K562 (cell line): ENCODE results near the gene ELOVL1. TPM values are rescaled to one million over a fixed set of nuclear protein-coding genes. Genes with fewer than 3 reads are reported as not detected.

Experiments used
- ATF3 ChIP-seq, 2 experiments: fragments of 450-650 bp in 1 of 2; sonication (generic) in 1 of 2; formaldehyde crosslinking in 1 of 2; IDR thresholded peaks in 1 of 2; conservative IDR thresholded peaks in 1 of 2; 2 replicates each; pipeline versions ENCODE4 v1.6.1 to v1.8.1; 2016 to 2023; ENCODE audit warnings: mild to moderate bottlenecking in 2 of 2, moderate library complexity in 2 of 2, inconsistent platforms in 1 of 2, missing genetic modification reagents in 1 of 2
- CXXC5 ChIP-seq: fragments of 250-450 bp; sonication (Bioruptor Pico); IDR thresholded peaks from 2 replicates; pipeline ENCODE4 v1.8.0; 2022; ENCODE audit warnings: inconsistent platforms, mild to moderate bottlenecking, moderate library complexity
- ELK1 ChIP-seq: sonication (generic); formaldehyde crosslinking; IDR thresholded peaks from 2 replicates; pipeline ENCODE4 v1.8.1; 2022; ENCODE audit warnings: missing genetic modification reagents
- IRF2 ChIP-seq: sonication (generic); formaldehyde crosslinking; IDR thresholded peaks from 2 replicates; pipeline ENCODE4 v1.8.1; 2022; ENCODE audit warnings: mild to moderate bottlenecking, missing genetic modification reagents
- LEF1 ChIP-seq: fragments of 450-650 bp; IDR thresholded peaks from 2 replicates; pipeline ENCODE4 v1.6.1; 2016; ENCODE audit warnings: mild to moderate bottlenecking
- MAX ChIP-seq: sonication (generic); formaldehyde crosslinking; IDR thresholded peaks from 2 replicates; pipeline ENCODE4 v1.9.0; 2022; ENCODE audit warnings: mild to moderate bottlenecking, missing genetic modification reagents
- PRPF4 ChIP-seq: fragments of 200-400 bp; formaldehyde crosslinking; IDR thresholded peaks from one replicate; pipeline ENCODE4 v1.6.1; 2017; ENCODE audit warnings: low read length, low read depth, mild to moderate bottlenecking; ENCODE audit not compliant: insufficient read depth, poor library complexity, severe bottlenecking
- RERE ChIP-seq: sonication (generic); formaldehyde crosslinking; IDR thresholded peaks from 2 replicates; pipeline ENCODE4 v1.8.0; 2023; ENCODE audit warnings: missing genetic modification reagents, mild to moderate bottlenecking, borderline replicate concordance
- SREBF2 ChIP-seq: sonication (generic); formaldehyde crosslinking; IDR thresholded peaks from 2 replicates; pipeline ENCODE4 v1.4.0; 2020; ENCODE audit warnings: mild to moderate bottlenecking, missing genetic modification reagents
- TAF9B ChIP-seq: fragments of 450-650 bp; IDR thresholded peaks from 2 replicates; pipeline ENCODE4 v1.6.1; 2018; ENCODE audit warnings: mild to moderate bottlenecking; ENCODE audit not compliant: partially characterized antibody
- WHSC1 ChIP-seq: IDR thresholded peaks from one replicate; pipeline ENCODE4 v1.6.1; 2012; ENCODE audit warnings: low read length, control low read depth, inconsistent platforms
- ZBTB9 ChIP-seq: fragments of 450-650 bp; formaldehyde crosslinking; IDR thresholded peaks from 2 replicates; pipeline ENCODE4 v1.4.0; 2020; ENCODE audit warnings: mild to moderate bottlenecking, moderate library complexity
- ZFP30 ChIP-seq: fragments of 250-450 bp; sonication (Bioruptor Pico); IDR thresholded peaks from 2 replicates; pipeline ENCODE4 v1.8.0; 2022; ENCODE audit warnings: moderate library complexity, mild to moderate bottlenecking, inconsistent platforms, borderline replicate concordance
- ZNF274 ChIP-seq: IDR thresholded peaks from 2 replicates; pipeline ENCODE4 v1.6.1; 2011; ENCODE audit warnings: low read depth, mild to moderate bottlenecking, low read length, moderate library complexity, borderline replicate concordance
- ZNF511 ChIP-seq: sonication (generic); formaldehyde crosslinking; IDR thresholded peaks from 2 replicates; pipeline ENCODE4 v1.8.0; 2022; ENCODE audit warnings: mild to moderate bottlenecking, missing genetic modification reagents
- ZNF76 ChIP-seq: fragments of 250-450 bp; sonication (Bioruptor Pico); IDR thresholded peaks from 2 replicates; pipeline ENCODE4 v1.4.0; 2020; ENCODE audit warnings: mild to moderate bottlenecking, moderate library complexity, borderline replicate concordance
- polyA plus RNA-seq, 8 experiments: library from polyadenylated mRNA; depleted of rRNA in 4 of 8; stranded (reverse) in 5 of 8; unstranded in 3 of 8; fragments of >200 nt; fragmentation: Nextera tagmentation in 2 of 8; fragmentation: Illumina TruSeq in 1 of 8; extraction: Ambion mirVana in 2 of 8; extraction: Trizol in 1 of 8; gene quantifications; 2 replicates each; pipeline versions ENCODE4 v1.2.1 to v1.2.3, GENCODE V29; 2011 to 2014; ENCODE audit warnings: inconsistent platforms in 1 of 8, missing spikeins in 1 of 8
- total RNA-seq, 7 experiments: library from RNA; depleted of rRNA in 6 of 7; stranded (reverse); fragments of >200 nt in 6 of 7; fragmentation: Illumina TruSeq in 2 of 7; extraction: Trizol in 2 of 7; gene quantifications; 2 replicates each; pipeline versions ENCODE4 v1.2.1 to v1.2.3, GENCODE V29; 2011 to 2021; ENCODE audit warnings: low replicate concordance in 1 of 7

Gene ELOVL1
- total and polyA plus RNA-seq, 9 of the 15 experiments (the other 6 are each of a cell fraction or from before 2014, with no cell fraction given) = 51.0 to 157 (median 70.3) TPM

GRCh38 chr1:43358746-43359693 is 8.8 kb downstream of the ELOVL1 start, which contains the start of gene CDC20 (continued):
- TF ChIP-seq LEF1 = no peak
- TF ChIP-seq PRPF4 = no peak
- TF ChIP-seq ZNF76 = no peak
- peak; percentile 73 for TF ChIP-seq CXXC5 (CRISPR knock-in tag)
- no peak for TF ChIP-seq SREBF2 (CRISPR knock-in tag)
- no peak for TF ChIP-seq WHSC1
- TF ChIP-seq ELK1 = no peak
- no peak for TF ChIP-seq ATF3 (IDR thresholded peaks at IDR 0.05)
- TF ChIP-seq ATF3 (CRISPR knock-in tag; conservative IDR thresholded peaks at IDR 0.05) = no peak
- TF ChIP-seq ZNF274 = no peak
- TF ChIP-seq RERE (CRISPR knock-in tag) = no peak
- peak; percentile 62; the same call in 1 of the 2 replicates for TF ChIP-seq MAX (CRISPR knock-in tag)
- TF ChIP-seq ZBTB9 (CRISPR knock-in tag) = peak; percentile 87
- no peak for TF ChIP-seq ZNF511
- no peak for TF ChIP-seq TAF9B
- TF ChIP-seq ZFP30 (CRISPR knock-in tag) = no peak
- TF ChIP-seq IRF2 (CRISPR knock-in tag) = no peak
